Neutrophil (primary cell): ENCODE measurements around the gene MAN1B1.

Experiments used
- H3K27ac ChIP-seq: fragments of 200-600 bp; sonication (generic); 2 replicates; pipeline ENCODE4 v1.5.1; 2016; ENCODE audit warnings: mild to moderate bottlenecking, moderate library complexity
- H3K27me3 ChIP-seq: fragments of 200-600 bp; sonication (generic); 2 replicates; pipeline ENCODE4 v1.6.0; 2016; ENCODE audit warnings: mild to moderate bottlenecking
- H3K36me3 ChIP-seq: fragments of 200-600 bp; sonication (generic); 2 replicates; pipeline ENCODE4 v1.5.1; 2017
- H3K4me1 ChIP-seq, 2 experiments: fragments of 200-600 bp in 1 of 2; sonication (generic) in 1 of 2; 1 replicate in 1 of 2; 2 replicates in 1 of 2; pipeline versions ENCODE4 v1.5.1 to v1.6.1; 2013 to 2016; ENCODE audit warnings: low read depth in 1 of 2, low read length in 1 of 2, mild to moderate bottlenecking in 1 of 2, moderate library complexity in 1 of 2; ENCODE audit not compliant: control insufficient read depth in 1 of 2, insufficient read depth in 1 of 2
- H3K4me3 ChIP-seq, 2 experiments: fragments of 200-600 bp in 1 of 2; sonication (generic) in 1 of 2; 1 replicate in 1 of 2; 2 replicates in 1 of 2; pipeline ENCODE4 v1.5.1; 2013 to 2016; ENCODE audit warnings: low read depth in 1 of 2, low read length in 1 of 2, mild to moderate bottlenecking in 1 of 2, moderate library complexity in 1 of 2
- H3K9me3 ChIP-seq: fragments of 200-600 bp; sonication (generic); 2 replicates; pipeline ENCODE4 v1.5.1; 2016
- CTCF ChIP-seq: fragments of 200-600 bp; sonication (generic); IDR thresholded peaks from 2 replicates; pipeline ENCODE4 v1.5.1; 2016; ENCODE audit warnings: antibody characterized with exemption

MAN1B1 gene

GRCh38 chr9:137111788-137112563 is 25.2 kb downstream of the MAN1B1 start:
- no peak for TF ChIP-seq CTCF
- H3K9me3 ChIP-seq = no peaks in the 10 kb centered on the region

GRCh38 chr9:137112564-137113384 is 26.0 kb downstream of the MAN1B1 start:
- Histone ChIP-seq H3K36me3 (peaks cover 31% of the 10 kb centered on the region), H3K4me1 (peaks cover 7 to 14% of the 10 kb centered on the region in 2 experiments), H3K27me3 (peaks cover 42% of the 10 kb centered on the region), H3K27ac (no peak overlapping the region), H3K9me3 (no peaks in the 10 kb centered on the region), H3K4me3 (no peak overlapping the region)
- no peak for TF ChIP-seq CTCF

More at GRCh38 chr9:137111788-137112563, 25.2 kb downstream of the MAN1B1 start:
- Histone ChIP-seq H3K4me1 (peaks cover 7 to 14% of the 10 kb centered on the region in 2 experiments), H3K4me3 (no peak overlapping the region), H3K27me3 (peaks cover 36% of the 10 kb centered on the region), H3K27ac (no peak overlapping the region), H3K36me3 (peaks cover 39% of the 10 kb centered on the region)

- Histone ChIP-seq H3K27me3 (peaks cover 42% of the 10 kb centered on the region), H3K4me1 (peaks cover 7 to 14% of the 10 kb centered on the region in 2 experiments), H3K36me3 (peaks cover 23% of the 10 kb centered on the region), H3K27ac (no peak overlapping the region), H3K9me3 (no peaks in the 10 kb centered on the region), H3K4me3 (no peak overlapping the region)
- no peak for TF ChIP-seq CTCF
Measured at GRCh38 chr9:137113385-137114159, 26.8 kb downstream of the MAN1B1 start.

- H3K27ac ChIP-seq = no peak overlapping the region
Measured at GRCh38 chr9:137114220-137114612, 27.4 kb downstream of the MAN1B1 start.

More at GRCh38 chr9:137114220-137114612, 27.4 kb downstream of the MAN1B1 start:
- H3K27me3 ChIP-seq = peaks cover 42% of the 10 kb centered on the region
- TF ChIP-seq CTCF = no peak
- peak overlapping the region; percentile 54 to 78 for H3K4me3 ChIP-seq
- H3K36me3 ChIP-seq = peaks cover 17% of the 10 kb centered on the region
- H3K4me1 ChIP-seq = peaks cover 7 to 14% of the 10 kb centered on the region in 2 experiments
- no peaks in the 10 kb centered on the region for H3K9me3 ChIP-seq
